Uterus (tissue), 4 donors: Measurements from ENCODE around the gene UBC. TPM values are rescaled to one million over a fixed set of nuclear protein-coding genes. Genes with fewer than 3 reads are reported as not detected.
"Not testable (repeated sequence)": the region's sequence is repeated elsewhere in the genome, so short reads cannot be mapped to it uniquely, and the experiment has no call there.

Experiments
- DNase-seq, 2 donors: peaks; one replicate each; pipeline ENCODE4 v3.0.0-alpha.2; 2019 to 2020
- H3K27ac ChIP-seq, 2 donors: fragments of 200-600 bp; sonication (generic); 1 replicate in 1 of 2; 2 replicates in 1 of 2; pipeline ENCODE4 v1.5.1; 2016 to 2018
- H3K27me3 ChIP-seq, 2 donors: fragments of 200-600 bp; sonication (generic); one replicate each; pipeline ENCODE4 v1.5.1; 2018 to 2019; ENCODE audit warnings: control low read depth in 1 of 2
- H3K36me3 ChIP-seq, 2 donors: fragments of 200-600 bp; sonication (generic); one replicate each; pipeline ENCODE4 v1.5.1; 2019; ENCODE audit warnings: control low read depth in 1 of 2
- H3K4me1 ChIP-seq, 2 donors: fragments of 200-600 bp; sonication (generic); one replicate each; pipeline ENCODE4 v1.5.1; 2018 to 2019; ENCODE audit warnings: control low read depth in 1 of 2
- H3K4me3 ChIP-seq, 2 donors: fragments of 200-600 bp; sonication (generic); 1 replicate in 1 of 2; 2 replicates in 1 of 2; pipeline ENCODE4 v1.5.1; 2018 to 2019; ENCODE audit warnings: mild to moderate bottlenecking in 1 of 2
- H3K9me3 ChIP-seq, 2 donors: fragments of 200-600 bp; sonication (generic); one replicate each; pipeline ENCODE4 v1.5.1; 2019; ENCODE audit warnings: control low read depth in 1 of 2
- POLR2A ChIP-seq, 2 donors: fragments of 450-650 bp; IDR thresholded peaks; one replicate each; pipeline ENCODE4 v1.6.1; 2016; ENCODE audit warnings: antibody characterized with exemption in 2 of 2, mild to moderate bottlenecking in 1 of 2, moderate library complexity in 1 of 2
- intact Hi-C: fragments of 100-400 bp; cut with DNase I; formaldehyde crosslinking; loops from one replicate; pipeline ENCODE4 v1.15.1; 2023; ENCODE audit warnings: low total_unique reads
- total RNA-seq, 4 donors: library from RNA; depleted of rRNA in 3 of 4; stranded (reverse); fragments of >200 nt in 3 of 4; gene quantifications; one replicate each; pipeline versions ENCODE4 v1.1.0 to v1.2.4, GENCODE V29; 2014 to 2023
- TF ChIP-seq, protein P1 (sequence below), 4 experiments: fragments of 200-600 bp in 2 of 4; fragments of 450-650 bp in 2 of 4; sonication (generic) in 2 of 4; IDR thresholded peaks; one replicate each; pipeline ENCODE4 v1.5.1; 2016 to 2019; ENCODE audit warnings: antibody characterized with exemption in 4 of 4, mild to moderate bottlenecking in 2 of 4, moderate library complexity in 1 of 4
- donor health status: DM: yes; HTN: yes; CAD: no.

UBC gene
- total RNA-seq, 4 donors from 2014 or later: 821 to 1,719 (median 1,034) TPM

DNA sequence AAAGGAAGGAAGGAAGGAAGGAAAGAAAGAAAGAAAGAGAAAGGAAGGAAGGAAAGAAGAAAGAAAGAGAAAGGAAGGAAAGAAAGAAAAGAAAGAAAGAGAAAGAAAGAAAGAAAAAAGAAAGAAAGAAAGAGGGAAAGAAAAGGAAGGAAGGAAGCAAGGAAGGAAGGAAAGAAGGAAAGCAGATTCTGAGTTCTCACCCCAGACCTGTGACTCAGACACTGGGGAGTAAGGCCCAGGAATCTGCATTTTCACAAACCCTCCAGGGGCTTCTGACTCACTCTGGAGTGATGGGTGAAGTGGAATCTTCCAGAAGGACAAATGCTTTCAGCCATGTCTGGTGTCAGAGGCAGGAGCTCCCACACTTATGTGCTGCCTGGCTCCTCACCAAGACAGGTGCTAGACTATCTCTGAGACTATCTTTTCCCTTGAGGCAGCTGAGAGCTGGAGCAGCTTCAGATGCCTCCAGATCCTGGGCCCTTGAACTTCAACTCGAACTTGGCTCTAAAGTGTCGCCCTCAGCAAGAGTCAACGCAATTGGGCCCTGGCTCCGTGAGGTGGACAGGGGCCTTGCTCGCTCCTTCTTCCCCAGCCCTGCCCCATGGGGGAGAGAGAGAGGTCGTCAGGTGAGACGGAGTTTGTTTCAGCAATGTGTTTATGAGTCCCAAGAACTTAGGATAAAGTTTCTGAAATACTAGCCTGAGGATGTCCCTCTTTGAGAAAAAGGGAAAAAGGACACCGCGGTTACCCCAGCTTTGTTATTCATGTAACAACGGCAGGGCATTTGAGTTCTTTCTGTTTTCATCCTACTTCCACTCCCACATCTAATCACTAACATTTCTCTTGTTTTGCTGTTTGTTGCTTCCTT lies 31.0 kb downstream of the UBC start:
- intact Hi-C loops: no loop called here
- H3K36me3 ChIP-seq: no peaks in the 10 kb centered on the region
- no peak for DNase-seq
- no peak for TF ChIP-seq POLR2A (IDR thresholded peaks at IDR 0.05)
- TF ChIP-seq, protein P1, sequence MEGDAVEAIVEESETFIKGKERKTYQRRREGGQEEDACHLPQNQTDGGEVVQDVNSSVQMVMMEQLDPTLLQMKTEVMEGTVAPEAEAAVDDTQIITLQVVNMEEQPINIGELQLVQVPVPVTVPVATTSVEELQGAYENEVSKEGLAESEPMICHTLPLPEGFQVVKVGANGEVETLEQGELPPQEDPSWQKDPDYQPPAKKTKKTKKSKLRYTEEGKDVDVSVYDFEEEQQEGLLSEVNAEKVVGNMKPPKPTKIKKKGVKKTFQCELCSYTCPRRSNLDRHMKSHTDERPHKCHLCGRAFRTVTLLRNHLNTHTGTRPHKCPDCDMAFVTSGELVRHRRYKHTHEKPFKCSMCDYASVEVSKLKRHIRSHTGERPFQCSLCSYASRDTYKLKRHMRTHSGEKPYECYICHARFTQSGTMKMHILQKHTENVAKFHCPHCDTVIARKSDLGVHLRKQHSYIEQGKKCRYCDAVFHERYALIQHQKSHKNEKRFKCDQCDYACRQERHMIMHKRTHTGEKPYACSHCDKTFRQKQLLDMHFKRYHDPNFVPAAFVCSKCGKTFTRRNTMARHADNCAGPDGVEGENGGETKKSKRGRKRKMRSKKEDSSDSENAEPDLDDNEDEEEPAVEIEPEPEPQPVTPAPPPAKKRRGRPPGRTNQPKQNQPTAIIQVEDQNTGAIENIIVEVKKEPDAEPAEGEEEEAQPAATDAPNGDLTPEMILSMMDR (IDR thresholded peaks at IDR 0.05): no peak
- no peak overlapping the region for H3K4me3 ChIP-seq
- no peak overlapping the region for H3K27ac ChIP-seq
- H3K27me3 ChIP-seq: no peaks in the 10 kb centered on the region
- H3K9me3 ChIP-seq: no peaks in the 10 kb centered on the region
- no peaks in the 10 kb centered on the region for H3K4me1 ChIP-seq

DNA sequence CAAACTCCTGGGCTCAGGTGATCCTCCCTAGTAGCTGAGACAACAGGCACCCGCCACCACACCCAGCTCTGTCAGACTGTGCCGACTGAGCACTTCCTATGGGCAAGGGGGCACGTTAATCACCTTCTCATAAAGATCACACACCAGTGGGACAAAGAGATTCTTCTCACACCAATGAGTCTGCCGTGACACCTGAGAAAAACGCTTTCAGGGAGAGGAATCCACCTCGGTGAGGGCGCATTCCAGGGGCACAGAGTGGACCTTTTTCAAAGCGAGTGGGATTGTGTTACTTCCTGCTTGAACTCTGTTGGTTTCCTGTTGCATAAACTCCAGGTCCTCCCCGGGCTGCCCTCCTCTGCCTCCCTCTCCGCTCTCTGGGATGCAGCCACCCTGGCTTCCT lies 33.3 kb downstream of the UBC start:
- TF ChIP-seq, protein P1 (IDR thresholded peaks at IDR 0.05): no peak
- intact Hi-C loops: no loop called here
- no peaks in the 10 kb centered on the region for H3K27me3 ChIP-seq
- H3K27ac ChIP-seq: no peak overlapping the region
- no peaks in the 10 kb centered on the region for H3K9me3 ChIP-seq
- H3K36me3 ChIP-seq: no peaks in the 10 kb centered on the region
- H3K4me3 ChIP-seq: no peak overlapping the region
- DNase-seq: no peak
- no peaks in the 10 kb centered on the region for H3K4me1 ChIP-seq

DNA sequence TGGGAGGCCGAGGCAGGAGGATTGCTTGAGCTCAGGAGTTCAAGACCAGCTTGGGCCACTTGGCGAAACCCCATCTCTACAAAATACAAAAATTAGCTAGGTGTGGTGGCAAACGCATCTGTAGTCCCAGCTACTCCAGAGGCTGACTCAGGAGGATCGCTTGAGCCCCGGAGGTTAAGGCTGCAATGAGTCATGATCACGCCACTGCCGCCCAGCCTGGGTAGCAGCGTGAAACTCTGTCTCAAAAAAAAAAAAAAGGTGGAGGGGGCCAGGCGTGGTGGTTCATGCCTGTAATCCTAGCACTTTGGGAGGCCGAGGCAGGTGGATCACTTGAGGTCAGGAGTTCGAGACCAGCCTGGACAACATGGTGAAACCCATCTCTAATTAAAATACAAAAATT lies 34.1 kb downstream of the UBC start:
- H3K4me1 ChIP-seq, H3K36me3 ChIP-seq, intact Hi-C loops, H3K4me3 ChIP-seq, H3K9me3 ChIP-seq, H3K27me3 ChIP-seq, DNase-seq, H3K27ac ChIP-seq: not testable (repeated sequence)

DNA sequence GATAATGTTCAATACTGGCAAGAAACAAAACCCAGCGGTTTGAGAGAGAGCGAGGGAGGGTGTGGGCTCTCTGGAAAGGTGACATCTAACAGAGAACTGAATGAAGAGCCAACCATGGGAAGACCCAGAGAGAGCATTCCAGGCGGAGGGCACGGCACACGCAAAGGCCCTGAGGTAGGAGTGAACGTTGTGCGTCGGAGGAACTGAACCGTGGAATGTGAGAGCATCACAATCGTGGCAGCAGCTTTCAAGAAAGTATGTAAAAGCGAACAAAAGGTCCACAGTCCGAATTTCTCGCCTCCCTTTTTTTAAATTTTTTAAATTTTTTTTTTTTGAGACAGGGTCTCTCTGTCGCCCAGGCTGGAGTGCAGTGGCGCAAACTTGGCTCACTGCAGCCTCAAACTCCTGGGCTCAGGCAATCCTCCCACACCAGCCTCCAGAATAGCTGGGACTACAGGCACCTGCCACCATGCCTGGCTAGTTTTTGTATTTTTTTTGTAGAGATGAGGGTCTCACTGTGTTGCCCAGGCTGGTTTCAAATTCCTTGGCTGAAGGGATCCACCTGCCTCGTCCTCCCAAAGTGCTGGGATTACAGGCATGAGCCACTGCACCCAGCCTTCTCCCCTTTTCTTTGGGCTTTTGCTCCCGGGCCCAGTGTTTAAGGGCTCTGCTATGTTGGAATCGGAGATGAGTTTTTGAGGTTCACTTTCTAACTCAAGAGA lies 35.5 kb downstream of the UBC start:
- Histone ChIP-seq H3K27ac (no peak overlapping the region), H3K4me1 (no peaks in the 10 kb centered on the region), H3K4me3 (no peak overlapping the region), H3K27me3 (no peaks in the 10 kb centered on the region), H3K9me3 (no peaks in the 10 kb centered on the region), H3K36me3 (no peaks in the 10 kb centered on the region)
- DNase-seq: no peak
- no peak for TF ChIP-seq POLR2A (IDR thresholded peaks at IDR 0.05)
- TF ChIP-seq, protein P1 (IDR thresholded peaks at IDR 0.05): no peak
- intact Hi-C loops: no loop called here

DNA sequence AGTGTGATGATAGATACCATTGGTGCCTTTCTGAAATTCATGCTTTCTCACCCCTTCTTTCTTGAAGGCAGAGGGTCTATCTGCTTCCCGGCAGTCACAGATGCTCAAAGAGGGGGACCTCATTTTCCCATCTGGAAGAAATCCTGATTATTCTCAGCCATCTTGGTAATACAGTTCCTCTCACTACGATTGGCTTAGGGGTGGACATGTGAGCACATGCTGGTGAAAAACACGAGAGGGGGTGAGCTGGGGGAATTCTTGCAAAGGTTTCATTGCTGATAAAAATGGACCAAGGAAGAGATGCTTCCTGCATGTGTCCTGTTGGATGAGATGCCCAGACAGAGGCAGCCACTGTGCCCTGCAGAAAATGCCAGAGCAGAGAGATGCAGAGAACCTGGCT lies 37.0 kb downstream of the UBC start:
- no peak for DNase-seq
- TF ChIP-seq, protein P1 (IDR thresholded peaks at IDR 0.05): no peak
- no peak for TF ChIP-seq POLR2A (IDR thresholded peaks at IDR 0.05)
- Histone ChIP-seq H3K9me3 (no peaks in the 10 kb centered on the region), H3K27me3 (no peaks in the 10 kb centered on the region), H3K4me3 (no peak overlapping the region), H3K27ac (no peak overlapping the region), H3K36me3 (no peaks in the 10 kb centered on the region), H3K4me1 (no peaks in the 10 kb centered on the region)
- intact Hi-C loops: no loop called here
